Measurements from ENCODE around the gene EPAS1. TPM values are rescaled to one million over a fixed set of nuclear protein-coding genes. Genes with fewer than 3 reads are reported as not detected.

Gene EPAS1
- total RNA-seq, 1 experiment from 2014 or later: 8.5 TPM

GRCh38 chr2:46248171-46248570 lies 49.0 kb upstream of the EPAS1 start (continued):
- TF ChIP-seq, protein P1, sequence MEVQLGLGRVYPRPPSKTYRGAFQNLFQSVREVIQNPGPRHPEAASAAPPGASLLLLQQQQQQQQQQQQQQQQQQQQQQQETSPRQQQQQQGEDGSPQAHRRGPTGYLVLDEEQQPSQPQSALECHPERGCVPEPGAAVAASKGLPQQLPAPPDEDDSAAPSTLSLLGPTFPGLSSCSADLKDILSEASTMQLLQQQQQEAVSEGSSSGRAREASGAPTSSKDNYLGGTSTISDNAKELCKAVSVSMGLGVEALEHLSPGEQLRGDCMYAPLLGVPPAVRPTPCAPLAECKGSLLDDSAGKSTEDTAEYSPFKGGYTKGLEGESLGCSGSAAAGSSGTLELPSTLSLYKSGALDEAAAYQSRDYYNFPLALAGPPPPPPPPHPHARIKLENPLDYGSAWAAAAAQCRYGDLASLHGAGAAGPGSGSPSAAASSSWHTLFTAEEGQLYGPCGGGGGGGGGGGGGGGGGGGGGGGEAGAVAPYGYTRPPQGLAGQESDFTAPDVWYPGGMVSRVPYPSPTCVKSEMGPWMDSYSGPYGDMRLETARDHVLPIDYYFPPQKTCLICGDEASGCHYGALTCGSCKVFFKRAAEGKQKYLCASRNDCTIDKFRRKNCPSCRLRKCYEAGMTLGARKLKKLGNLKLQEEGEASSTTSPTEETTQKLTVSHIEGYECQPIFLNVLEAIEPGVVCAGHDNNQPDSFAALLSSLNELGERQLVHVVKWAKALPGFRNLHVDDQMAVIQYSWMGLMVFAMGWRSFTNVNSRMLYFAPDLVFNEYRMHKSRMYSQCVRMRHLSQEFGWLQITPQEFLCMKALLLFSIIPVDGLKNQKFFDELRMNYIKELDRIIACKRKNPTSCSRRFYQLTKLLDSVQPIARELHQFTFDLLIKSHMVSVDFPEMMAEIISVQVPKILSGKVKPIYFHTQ (CRISPR knock-in tag; IDR thresholded peaks at IDR 0.05): no peak

DNA sequence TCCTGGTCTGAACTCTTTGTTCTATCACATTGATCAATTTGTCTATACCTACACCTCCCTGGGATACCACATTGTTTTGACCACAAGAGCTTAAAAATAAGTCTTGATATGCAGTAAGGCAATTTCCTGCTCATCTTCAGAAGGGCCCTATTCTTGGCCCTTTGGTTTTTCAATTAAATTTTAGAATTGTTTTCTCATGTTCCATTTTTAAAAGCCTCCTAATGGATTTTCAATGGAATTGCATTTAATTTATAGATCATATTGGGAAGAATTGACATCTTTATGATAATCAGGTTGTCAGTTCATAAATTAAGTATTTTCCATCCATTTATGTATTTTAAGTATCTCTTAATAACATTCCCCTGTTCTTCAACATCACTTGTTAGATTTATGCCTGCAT lies 47.6 kb upstream of the EPAS1 start:
- Mint-ChIP-seq H3K4me1 (peaks cover 4% of the 10 kb centered on the region; the same call in 1 of the 2 replicates), H3K27ac (no peak overlapping the region), H3K9me3 (peaks cover 26% of the 10 kb centered on the region), H3K4me3 (no peak overlapping the region), H3K27me3 (ENCODE audit: low read depth) (no peaks in the 10 kb centered on the region; the same call in 1 of the 2 replicates), H3K36me3 (peaks cover 3% of the 10 kb centered on the region; the same call in 1 of the 2 replicates)
- TF ChIP-seq GTF2I (CRISPR knock-in tag; conservative IDR thresholded peaks at IDR 0.05): no peak
- TF ChIP-seq FOXJ3 (CRISPR knock-in tag; IDR thresholded peaks at IDR 0.05; ENCODE audit: borderline replicate concordance): no peak
- TF ChIP-seq ZNF263 (CRISPR knock-in tag; IDR thresholded peaks at IDR 0.05; ENCODE audit: low read depth): no peak
- TF ChIP-seq FOXP4 (CRISPR knock-in tag; IDR thresholded peaks at IDR 0.05): no peak
- TF ChIP-seq, protein P2, sequence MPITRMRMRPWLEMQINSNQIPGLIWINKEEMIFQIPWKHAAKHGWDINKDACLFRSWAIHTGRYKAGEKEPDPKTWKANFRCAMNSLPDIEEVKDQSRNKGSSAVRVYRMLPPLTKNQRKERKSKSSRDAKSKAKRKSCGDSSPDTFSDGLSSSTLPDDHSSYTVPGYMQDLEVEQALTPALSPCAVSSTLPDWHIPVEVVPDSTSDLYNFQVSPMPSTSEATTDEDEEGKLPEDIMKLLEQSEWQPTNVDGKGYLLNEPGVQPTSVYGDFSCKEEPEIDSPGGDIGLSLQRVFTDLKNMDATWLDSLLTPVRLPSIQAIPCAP (CRISPR knock-in tag; IDR thresholded peaks at IDR 0.05): no peak
- TF ChIP-seq NFYB (CRISPR knock-in tag; conservative IDR thresholded peaks at IDR 0.05; ENCODE audit: low read depth): no peak
- no peak for TF ChIP-seq NR2C2 (CRISPR knock-in tag; IDR thresholded peaks at IDR 0.05)
- no peak for TF ChIP-seq ZBTB21 (CRISPR knock-in tag; IDR thresholded peaks at IDR 0.05; ENCODE audit: borderline replicate concordance)
- no peak for TF ChIP-seq TEAD1 (CRISPR knock-in tag; IDR thresholded peaks at IDR 0.05)
- ATAC-seq (no peak), DNase-seq (ENCODE audit: low spot score) (no peak)
- ChIA-PET CTCF (no interaction called here), POLR2A (no interaction called here)

DNA sequence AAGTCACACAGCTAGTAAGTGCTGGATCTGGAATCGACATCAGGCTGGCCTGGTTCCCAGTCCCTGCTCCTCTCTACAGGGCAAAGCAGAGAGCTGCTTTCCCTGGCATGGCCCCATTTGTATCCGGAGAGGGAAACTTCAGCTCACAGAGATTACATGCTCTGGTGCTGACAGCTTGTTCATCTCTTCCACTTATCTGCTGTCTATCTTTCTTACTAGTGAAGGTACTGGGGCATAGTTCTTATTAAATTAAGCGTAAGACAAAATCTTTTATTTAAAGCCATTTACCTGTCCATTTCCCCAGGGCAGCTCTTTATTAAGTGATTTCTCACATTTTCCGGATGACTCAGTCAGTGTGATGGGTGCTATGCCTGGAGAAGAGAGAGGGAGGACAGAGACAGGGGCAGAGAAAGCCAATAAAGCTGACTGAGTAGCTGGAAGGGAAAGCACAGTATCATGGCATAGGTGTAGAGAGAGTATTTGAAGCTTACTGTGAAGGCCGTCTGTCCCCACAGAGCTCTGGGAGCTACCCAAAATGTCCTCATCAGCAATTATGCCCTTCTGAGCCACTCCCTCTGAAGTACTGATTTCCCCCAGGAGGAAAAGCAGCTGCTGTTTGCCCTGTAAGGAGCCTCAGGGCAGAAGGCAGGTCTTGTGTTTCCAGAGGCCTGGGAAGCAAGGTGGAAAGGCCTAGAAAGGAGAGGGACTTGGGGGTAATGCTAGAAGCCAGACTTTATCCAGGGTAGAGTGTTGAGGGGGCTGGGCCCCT lies 44.1 kb upstream of the EPAS1 start:
- no peak for ATAC-seq
- H3K27ac Mint-ChIP-seq: no peak overlapping the region
- H3K9me3 Mint-ChIP-seq: peaks cover 5% of the 10 kb centered on the region; the same call in 1 of the 2 replicates
- POLR2A ChIA-PET: no interaction called here
- DNase-seq (ENCODE audit: low spot score): no peak
- H3K27me3 Mint-ChIP-seq (ENCODE audit: low read depth): no peaks in the 10 kb centered on the region; the same call in 1 of the 2 replicates
- no peaks in the 10 kb centered on the region for H3K4me1 Mint-ChIP-seq
- CTCF ChIA-PET: interaction anchor here (0.9 kb wide), 1 partner anchor 24 kb away, joined by 3 read pairs; no protein-coding TSS in a partner anchor
- no peak overlapping the region for H3K4me3 Mint-ChIP-seq
- H3K36me3 Mint-ChIP-seq: no peaks in the 10 kb centered on the region
- TF ChIP-seq ATF1 (CRISPR knock-in tag; IDR thresholded peaks at IDR 0.05): no peak
- no peak for TF ChIP-seq TEAD1 (CRISPR knock-in tag; IDR thresholded peaks at IDR 0.05)
- TF ChIP-seq EMX1 (CRISPR knock-in tag; IDR thresholded peaks at IDR 0.05): no peak
- TF ChIP-seq, protein P3, sequence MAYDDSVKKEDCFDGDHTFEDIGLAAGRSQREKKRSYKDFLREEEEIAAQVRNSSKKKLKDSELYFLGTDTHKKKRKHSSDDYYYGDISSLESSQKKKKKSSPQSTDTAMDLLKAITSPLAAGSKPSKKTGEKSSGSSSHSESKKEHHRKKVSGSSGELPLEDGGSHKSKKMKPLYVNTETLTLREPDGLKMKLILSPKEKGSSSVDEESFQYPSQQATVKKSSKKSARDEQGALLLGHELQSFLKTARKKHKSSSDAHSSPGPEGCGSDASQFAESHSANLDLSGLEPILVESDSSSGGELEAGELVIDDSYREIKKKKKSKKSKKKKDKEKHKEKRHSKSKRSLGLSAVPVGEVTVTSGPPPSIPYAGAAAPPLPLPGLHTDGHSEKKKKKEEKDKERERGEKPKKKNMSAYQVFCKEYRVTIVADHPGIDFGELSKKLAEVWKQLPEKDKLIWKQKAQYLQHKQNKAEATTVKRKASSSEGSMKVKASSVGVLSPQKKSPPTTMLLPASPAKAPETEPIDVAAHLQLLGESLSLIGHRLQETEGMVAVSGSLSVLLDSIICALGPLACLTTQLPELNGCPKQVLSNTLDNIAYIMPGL (CRISPR knock-in tag; IDR thresholded peaks at IDR 0.05): no peak
- TF ChIP-seq, protein P4, sequence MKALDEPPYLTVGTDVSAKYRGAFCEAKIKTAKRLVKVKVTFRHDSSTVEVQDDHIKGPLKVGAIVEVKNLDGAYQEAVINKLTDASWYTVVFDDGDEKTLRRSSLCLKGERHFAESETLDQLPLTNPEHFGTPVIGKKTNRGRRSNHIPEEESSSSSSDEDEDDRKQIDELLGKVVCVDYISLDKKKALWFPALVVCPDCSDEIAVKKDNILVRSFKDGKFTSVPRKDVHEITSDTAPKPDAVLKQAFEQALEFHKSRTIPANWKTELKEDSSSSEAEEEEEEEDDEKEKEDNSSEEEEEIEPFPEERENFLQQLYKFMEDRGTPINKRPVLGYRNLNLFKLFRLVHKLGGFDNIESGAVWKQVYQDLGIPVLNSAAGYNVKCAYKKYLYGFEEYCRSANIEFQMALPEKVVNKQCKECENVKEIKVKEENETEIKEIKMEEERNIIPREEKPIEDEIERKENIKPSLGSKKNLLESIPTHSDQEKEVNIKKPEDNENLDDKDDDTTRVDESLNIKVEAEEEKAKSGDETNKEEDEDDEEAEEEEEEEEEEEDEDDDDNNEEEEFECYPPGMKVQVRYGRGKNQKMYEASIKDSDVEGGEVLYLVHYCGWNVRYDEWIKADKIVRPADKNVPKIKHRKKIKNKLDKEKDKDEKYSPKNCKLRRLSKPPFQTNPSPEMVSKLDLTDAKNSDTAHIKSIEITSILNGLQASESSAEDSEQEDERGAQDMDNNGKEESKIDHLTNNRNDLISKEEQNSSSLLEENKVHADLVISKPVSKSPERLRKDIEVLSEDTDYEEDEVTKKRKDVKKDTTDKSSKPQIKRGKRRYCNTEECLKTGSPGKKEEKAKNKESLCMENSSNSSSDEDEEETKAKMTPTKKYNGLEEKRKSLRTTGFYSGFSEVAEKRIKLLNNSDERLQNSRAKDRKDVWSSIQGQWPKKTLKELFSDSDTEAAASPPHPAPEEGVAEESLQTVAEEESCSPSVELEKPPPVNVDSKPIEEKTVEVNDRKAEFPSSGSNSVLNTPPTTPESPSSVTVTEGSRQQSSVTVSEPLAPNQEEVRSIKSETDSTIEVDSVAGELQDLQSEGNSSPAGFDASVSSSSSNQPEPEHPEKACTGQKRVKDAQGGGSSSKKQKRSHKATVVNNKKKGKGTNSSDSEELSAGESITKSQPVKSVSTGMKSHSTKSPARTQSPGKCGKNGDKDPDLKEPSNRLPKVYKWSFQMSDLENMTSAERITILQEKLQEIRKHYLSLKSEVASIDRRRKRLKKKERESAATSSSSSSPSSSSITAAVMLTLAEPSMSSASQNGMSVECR (CRISPR knock-in tag; IDR thresholded peaks at IDR 0.05; ENCODE audit: borderline replicate concordance): no peak
- TF ChIP-seq, protein P5, sequence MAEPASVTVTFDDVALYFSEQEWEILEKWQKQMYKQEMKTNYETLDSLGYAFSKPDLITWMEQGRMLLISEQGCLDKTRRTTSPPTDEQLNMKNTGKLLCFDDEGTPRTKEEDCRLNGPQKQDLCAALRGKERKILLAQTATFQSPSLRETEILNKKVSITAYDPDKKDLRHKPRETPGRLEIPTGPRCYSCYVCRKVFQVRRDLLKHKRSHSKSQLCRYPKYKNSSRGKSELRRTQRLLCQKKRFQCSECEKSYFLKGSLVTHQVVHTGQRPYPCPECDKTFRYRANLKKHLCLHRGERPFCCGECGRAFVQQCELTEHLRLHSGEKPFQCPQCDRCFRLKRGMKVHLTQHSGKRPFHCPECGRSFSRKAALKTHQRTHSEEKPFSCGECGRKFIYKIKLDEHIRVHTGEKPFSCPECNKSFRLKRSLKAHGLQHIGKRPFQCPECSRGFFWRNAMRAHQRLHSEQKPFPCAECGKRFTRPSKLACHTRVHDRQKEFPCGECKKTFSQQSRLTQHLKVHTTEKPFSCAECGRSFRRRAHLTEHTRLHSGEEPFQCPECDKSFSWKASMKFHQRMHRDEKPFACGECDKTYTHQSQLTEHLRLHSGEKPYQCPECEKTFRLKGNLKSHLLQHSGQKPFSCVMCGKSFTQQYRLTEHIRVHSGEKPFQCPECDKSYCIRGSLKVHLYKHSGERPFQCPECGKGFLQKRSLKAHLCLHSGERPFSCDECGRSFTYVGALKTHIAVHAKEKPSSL (CRISPR knock-in tag; conservative IDR thresholded peaks at IDR 0.05): no peak
- TF ChIP-seq, protein P2 (CRISPR knock-in tag; IDR thresholded peaks at IDR 0.05): no peak
- no peak for TF ChIP-seq NR2C2 (CRISPR knock-in tag; IDR thresholded peaks at IDR 0.05)
- TF ChIP-seq ELF4 (CRISPR knock-in tag; IDR thresholded peaks at IDR 0.05; ENCODE audit: low read depth): no peak

All from WTC11 (cell line).